GM21576 (cell line): ENCODE data around the gene DYRK1B.
"Not testable (repeated sequence)": the region's sequence is repeated elsewhere in the genome, so short reads cannot be mapped to it uniquely, and the experiment has no call there.

Source experiments
- ATAC-seq: cut with Tn5 transposase; IDR thresholded peaks from one replicate; pipeline ENCODE4 v1.9.1; 2021; ENCODE audit warnings: mild to moderate bottlenecking, moderate library complexity; ENCODE audit not compliant: unreplicated experiment

DYRK1B gene

DNA sequence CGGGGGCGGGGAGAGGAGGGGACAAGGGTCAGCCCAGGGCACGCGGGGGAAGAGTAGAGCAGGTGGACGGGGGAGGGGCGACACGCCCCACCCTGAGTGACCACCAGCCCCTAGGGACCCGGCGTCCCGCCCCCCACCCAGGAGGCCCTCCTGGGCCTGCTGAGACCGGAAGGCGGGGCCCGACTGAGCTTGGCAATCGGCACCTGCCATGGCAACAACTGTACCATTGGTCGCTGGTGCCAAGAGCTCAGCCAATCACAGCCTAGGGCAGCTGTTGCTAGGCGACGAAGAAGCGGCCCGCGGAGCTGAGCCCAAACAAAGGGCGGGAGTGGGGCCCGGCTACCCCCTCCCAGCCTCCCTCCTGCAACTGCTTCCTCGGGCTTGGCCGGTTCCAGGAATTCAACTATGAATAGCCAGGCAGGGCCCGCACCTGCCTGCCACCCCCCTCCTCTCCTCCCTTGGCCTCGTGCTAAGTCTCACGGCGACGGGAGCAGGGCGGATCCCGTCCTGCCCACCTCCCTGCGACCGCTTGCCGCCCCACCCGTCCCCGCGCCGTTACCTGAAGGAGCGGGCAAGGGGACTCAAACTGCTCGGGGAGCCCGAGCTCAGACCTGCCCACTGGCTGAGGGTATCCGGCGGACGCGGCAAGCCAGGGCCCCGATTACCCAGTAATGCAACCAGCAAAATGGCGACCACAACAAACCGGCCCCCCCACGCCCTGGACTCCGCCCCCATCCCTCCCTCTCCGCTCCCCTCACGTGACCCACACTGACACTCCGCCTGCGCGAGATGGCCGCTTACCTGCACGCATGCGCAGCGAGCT lies at the start of gene DYRK1B:
Gene DYRK1B (minus strand): TSS at position 699 of the 823 bp plus-strand sequence. CDS start 2,295 bp downstream, outside the sequence.
- peak; percentile 84 for ATAC-seq

- ATAC-seq, result not testable (repeated sequence)
Observed at GRCh38 chr19:39882645-39883044, 48.7 kb upstream of the DYRK1B start.

DNA sequence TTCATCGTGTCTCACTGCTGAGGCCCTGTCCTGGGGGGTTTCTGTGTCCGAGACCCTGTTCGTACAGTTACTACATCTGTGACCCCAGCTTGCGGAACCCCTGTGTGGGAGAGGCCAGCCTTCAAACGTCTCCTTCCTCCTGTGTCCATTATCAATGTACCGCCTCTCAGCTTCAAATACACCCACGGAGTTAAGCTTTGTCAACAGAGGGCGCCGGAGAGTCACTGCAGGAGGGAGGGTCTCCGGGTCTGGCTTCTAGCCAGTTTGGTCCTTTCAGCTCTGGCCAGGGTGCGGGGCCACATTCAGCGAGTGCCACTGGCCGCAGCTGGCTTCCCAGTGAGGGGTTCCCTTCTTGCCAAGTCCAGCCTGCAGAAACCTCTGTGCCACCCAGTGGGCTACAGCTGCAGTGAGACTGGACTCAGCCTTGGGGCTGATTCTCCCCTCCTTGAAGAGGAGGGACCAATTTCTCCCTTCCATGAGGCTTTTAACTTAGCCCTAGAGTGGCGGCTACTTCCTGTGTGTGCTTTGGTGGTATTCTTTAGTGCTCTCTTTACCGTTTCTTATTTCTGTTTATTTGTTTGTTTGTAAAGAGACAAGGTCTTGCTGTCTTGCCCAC lies 47.6 kb upstream of the DYRK1B start:
- ATAC-seq, result not testable (repeated sequence)

DNA sequence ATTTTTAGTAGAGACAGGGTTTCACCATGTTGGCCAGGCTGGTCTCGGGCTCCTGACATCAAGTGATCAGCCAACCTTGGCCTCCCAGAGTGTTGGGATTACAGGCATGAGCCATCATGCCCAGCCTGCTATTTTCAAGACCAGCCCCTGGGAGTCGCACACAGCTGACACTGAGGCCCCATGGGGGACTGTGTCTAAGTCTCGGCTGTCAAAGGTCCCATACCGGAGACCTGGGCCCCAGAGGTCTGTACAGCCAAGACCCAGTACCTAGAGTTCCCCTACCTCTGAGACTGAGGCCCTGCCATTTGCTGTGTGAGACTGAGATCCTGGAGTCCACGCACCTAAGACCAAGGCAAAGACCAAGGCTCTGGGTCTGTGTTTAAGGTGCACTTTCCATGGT lies 46.3 kb upstream of the DYRK1B start:
- ATAC-seq, result not testable (repeated sequence)

- ATAC-seq, result not testable (repeated sequence)
Observed at GRCh38 chr19:39879796-39880195, 45.8 kb upstream of the DYRK1B start.

DNA sequence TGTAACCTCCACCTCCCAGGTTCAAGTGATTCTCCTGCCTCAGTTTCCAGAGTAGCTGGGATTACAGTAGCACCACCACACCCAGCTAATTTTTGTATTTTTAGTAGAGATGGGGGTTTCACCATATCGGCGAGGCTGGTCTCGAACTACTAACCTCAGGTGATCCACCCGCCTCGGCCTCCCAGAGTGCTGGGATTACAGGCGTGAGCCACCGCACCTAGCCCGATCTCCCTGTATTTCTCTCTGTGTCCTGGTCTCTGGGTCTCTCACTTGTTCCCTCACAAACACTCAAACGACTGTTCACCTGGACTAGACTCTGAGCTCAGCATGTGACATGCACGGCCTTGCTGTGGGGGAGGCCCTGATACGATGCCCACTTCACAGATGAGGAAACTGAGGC lies 44.9 kb upstream of the DYRK1B start:
- not testable (repeated sequence) for ATAC-seq

GRCh38 chr19:39878398-39878797 lies 44.4 kb upstream of the DYRK1B start:
- no peak for ATAC-seq

DNA sequence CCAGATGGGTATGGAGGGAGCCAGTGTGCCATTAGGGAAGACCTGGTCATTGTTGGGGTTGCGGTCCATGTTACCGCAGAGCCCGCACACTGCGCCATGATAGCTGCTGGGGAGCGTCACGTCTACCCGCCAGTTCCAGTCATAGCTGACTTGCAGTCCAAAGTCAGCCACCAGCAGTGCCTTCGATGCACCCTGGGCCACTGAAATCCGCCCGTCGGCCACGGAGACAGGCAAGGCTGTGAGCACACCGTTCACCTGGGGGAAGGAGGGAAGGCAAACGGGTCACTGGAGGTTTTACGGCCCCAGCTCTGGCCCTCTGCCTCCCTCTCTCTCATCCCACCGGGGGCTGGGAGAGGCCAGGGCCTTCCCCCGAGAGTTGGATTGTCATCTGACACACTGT lies 44.0 kb upstream of the DYRK1B start:
- ATAC-seq, result not testable (repeated sequence)

DNA sequence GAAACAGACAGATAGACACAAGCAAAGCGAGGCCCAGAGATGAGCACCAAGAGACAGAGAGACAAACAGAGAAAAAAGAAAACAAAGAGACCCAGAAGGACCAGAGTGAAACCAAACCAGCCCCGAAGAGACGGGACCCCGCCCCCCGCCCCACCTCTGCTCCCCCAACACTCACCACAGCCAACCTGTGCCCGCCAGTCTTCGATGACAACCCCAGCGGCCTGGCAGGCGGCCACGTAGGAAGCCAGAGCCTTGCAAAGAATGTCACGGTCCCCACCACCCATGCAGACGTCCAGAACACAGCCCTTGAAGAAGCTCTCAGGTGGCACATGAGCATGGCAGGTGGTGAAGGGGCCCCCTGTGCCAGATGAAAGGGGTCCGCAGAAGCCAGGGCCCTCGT lies 43.5 kb upstream of the DYRK1B start:
- not testable (repeated sequence) for ATAC-seq

- ATAC-seq, result not testable (repeated sequence)
Observed at GRCh38 chr19:39876486-39876885, 42.5 kb upstream of the DYRK1B start.

DNA sequence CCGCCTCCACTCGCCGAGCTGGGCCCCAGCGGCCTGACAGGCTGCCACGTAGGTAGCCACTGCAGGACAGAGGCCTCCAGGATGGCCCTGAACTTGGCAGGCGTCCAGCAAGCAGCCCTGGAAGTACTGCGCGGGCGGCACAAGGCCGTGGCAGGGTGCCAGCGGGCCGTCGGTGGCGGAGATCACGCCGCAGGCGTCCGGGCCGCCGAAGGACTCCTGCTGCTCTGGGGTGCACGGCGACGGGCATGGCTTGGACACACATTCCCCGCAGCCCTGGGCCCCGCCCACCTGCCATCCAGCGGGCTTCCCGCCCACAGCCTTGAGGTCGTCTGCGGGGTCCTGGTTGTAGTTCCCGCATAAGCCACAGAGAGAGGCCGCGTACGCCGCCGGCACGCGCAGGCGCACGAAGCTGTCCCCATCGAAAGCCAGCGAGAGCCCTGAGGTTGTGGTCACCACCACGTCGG lies 41.5 kb upstream of the DYRK1B start:
- ATAC-seq, result not testable (repeated sequence)

GRCh38 chr19:39874404-39874803 lies 40.4 kb upstream of the DYRK1B start:
- no peak for ATAC-seq

- ATAC-seq, result no peak
Observed at GRCh38 chr19:39873385-39873784, 39.4 kb upstream of the DYRK1B start.

- ATAC-seq, result no peak
Observed at GRCh38 chr19:39871886-39872866, 38.2 kb upstream of the DYRK1B start.

- no peak for ATAC-seq
Observed at GRCh38 chr19:39871362-39871761, 37.4 kb upstream of the DYRK1B start.

DNA sequence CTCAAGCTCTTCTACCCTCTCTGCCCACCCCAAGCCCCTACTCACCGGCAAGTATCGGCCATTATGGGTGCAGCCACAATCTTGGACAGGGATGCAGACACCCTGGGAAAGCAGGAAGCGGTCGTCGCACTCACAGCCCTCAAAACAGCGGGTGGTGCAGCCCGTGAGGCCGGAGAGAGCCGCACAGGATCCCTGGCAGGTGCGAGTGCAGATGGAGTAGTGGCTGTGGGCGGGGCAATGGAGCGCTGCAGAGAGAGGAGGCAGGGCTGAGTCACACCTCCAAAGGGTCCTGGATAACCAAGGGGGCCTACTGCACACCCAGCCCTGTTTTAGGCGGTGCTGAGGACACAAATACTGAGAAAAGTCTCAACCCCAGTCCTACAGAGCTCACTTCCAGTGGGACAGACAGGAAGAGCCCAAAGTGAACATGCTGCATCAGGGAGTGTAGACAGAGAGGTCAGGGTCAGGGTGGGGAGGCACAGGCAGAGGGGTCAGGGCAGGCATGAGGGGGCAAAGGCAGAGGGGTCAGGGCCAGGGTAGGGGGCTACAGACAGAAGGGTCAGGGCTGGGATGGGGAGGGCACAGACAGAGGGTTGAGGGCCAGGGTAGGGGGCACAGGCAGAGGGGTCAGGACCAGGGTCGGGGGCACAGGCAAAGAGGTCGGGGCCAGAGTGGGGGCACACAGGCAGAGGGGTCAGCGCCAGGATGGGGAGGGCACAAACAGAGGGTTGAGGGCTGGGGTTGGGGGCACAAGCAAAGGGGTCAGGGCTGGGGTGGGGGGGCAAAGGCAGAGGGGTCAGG lies 36.4 kb upstream of the DYRK1B start:
- no peak for ATAC-seq

GRCh38 chr19:39867952-39868351 lies 34.0 kb upstream of the DYRK1B start:
- no peak for ATAC-seq

GRCh38 chr19:39867133-39867532 lies 33.2 kb upstream of the DYRK1B start:
- ATAC-seq, result no peak

- ATAC-seq, result no peak
Observed at GRCh38 chr19:39865953-39866352, 32.0 kb upstream of the DYRK1B start.

GRCh38 chr19:39865186-39865585 lies 31.2 kb upstream of the DYRK1B start:
- ATAC-seq, result no peak
